SK-N-SH (cell line): Measurements from ENCODE around the gene NRP2. TPM values are rescaled to one million over a fixed set of nuclear protein-coding genes. Genes with fewer than 3 reads are reported as not detected.

Source experiments
- CTCF ChIA-PET: fragments of 300-600, 350-600 bp; formaldehyde crosslinking; extraction: SDS; loops from one replicate; lab custom pipeline; 2021; lab: Yijun Ruan, JAX
- POLR2A ChIA-PET: fragments of 350-600 bp; sonication (Branson Sonifier 250); formaldehyde crosslinking; extraction: SDS; loops from one replicate; lab custom pipeline; 2020; ENCODE audit warnings: antibody characterized with exemption, inconsistent platforms; lab: Yijun Ruan, JAX
- DNase-seq: peaks from one replicate; pipeline ENCODE4 v3.0.0; 2012
- H2AFZ ChIP-seq: fragments of 200-600 bp; sonication (generic); 2 replicates; pipeline ENCODE4 v1.8.1; 2016; ENCODE audit warnings: antibody characterized with exemption, mild to moderate bottlenecking, low read depth
- H3F3A ChIP-seq: fragments of 200-600 bp; sonication (generic); replicated peaks from 2 replicates; pipeline ENCODE3; 2016; ENCODE audit warnings: antibody characterized with exemption, mild to moderate bottlenecking; ENCODE audit not compliant: insufficient read depth
- H3K27ac ChIP-seq, 2 experiments: fragments of 200-500 bp in 1 of 2; fragments of 200-600 bp in 1 of 2; sonication (Bioruptor generic) in 1 of 2; sonication (generic), shearing (Covaris generic) in 1 of 2; 2 replicates each; pipeline versions ENCODE4 v1.5.1 to v1.6.1; 2014 to 2016; ENCODE audit warnings: low read depth in 2 of 2, inconsistent platforms in 1 of 2, low read length in 1 of 2, mild to moderate bottlenecking in 1 of 2, mixed read lengths in 1 of 2
- H3K27me3 ChIP-seq: fragments of 200-600 bp; sonication (generic), shearing (Covaris generic); 2 replicates; pipeline ENCODE4 v1.6.1; 2016; ENCODE audit warnings: mixed run types; ENCODE audit not compliant: insufficient read depth
- H3K36me3 ChIP-seq, 2 experiments: fragments of 200-500 bp in 1 of 2; fragments of 200-600 bp in 1 of 2; sonication (Bioruptor generic) in 1 of 2; sonication (generic) in 1 of 2; replicated peaks in 1 of 2; 2 replicates each; pipeline versions ENCODE3 to v1.5.1; 2014 to 2016; ENCODE audit warnings: low read length in 1 of 2, mild to moderate bottlenecking in 1 of 2; ENCODE audit not compliant: insufficient read depth in 2 of 2, control insufficient read depth in 1 of 2
- H3K4me1 ChIP-seq, 2 experiments: fragments of 200-500 bp in 1 of 2; fragments of 200-600 bp in 1 of 2; sonication (Bioruptor generic) in 1 of 2; sonication (generic), shearing (Covaris generic) in 1 of 2; 2 replicates each; pipeline versions ENCODE4 v1.5.1 to v1.6.1; 2014 to 2016; ENCODE audit warnings: low read depth in 1 of 2, low read length in 1 of 2, mixed run types in 1 of 2; ENCODE audit not compliant: insufficient read depth in 2 of 2, control insufficient read depth in 1 of 2
- H3K4me2 ChIP-seq: fragments of 200-600 bp; sonication (generic), shearing (Covaris generic); 2 replicates; pipeline ENCODE4 v1.6.1; 2017; ENCODE audit warnings: mixed run types
- H3K4me3 ChIP-seq, 2 experiments: fragments of 200-500 bp in 1 of 2; fragments of 200-600 bp in 1 of 2; sonication (Bioruptor generic) in 1 of 2; sonication (generic), shearing (Covaris generic) in 1 of 2; 2 replicates each; pipeline versions ENCODE4 v1.5.1 to v1.8.1; 2014 to 2016; ENCODE audit warnings: low read depth in 2 of 2, inconsistent platforms in 1 of 2, low read length in 1 of 2, mild to moderate bottlenecking in 1 of 2, mixed read lengths in 1 of 2, moderate library complexity in 1 of 2
- H3K79me2 ChIP-seq: fragments of 200-600 bp; sonication (generic); 2 replicates; pipeline ENCODE4 v1.8.1; 2017; ENCODE audit warnings: mild to moderate bottlenecking; ENCODE audit not compliant: insufficient read depth
- H3K9ac ChIP-seq: fragments of 200-600 bp; sonication (generic); 2 replicates; pipeline ENCODE4 v1.6.1; 2017; ENCODE audit warnings: mixed run types
- H3K9me2 ChIP-seq: fragments of 200-600 bp; sonication (generic); 2 replicates; pipeline ENCODE4 v1.6.1; 2017; ENCODE audit warnings: mixed run types
- H3K9me3 ChIP-seq: fragments of 200-600 bp; sonication (generic); 2 replicates; pipeline ENCODE4 v1.6.1; 2017; ENCODE audit warnings: mixed run types, mild to moderate bottlenecking, moderate library complexity
- H4K20me1 ChIP-seq: fragments of 200-600 bp; sonication (generic); 2 replicates; pipeline ENCODE4 v1.6.1; 2017; ENCODE audit warnings: mild to moderate bottlenecking, mixed run types; ENCODE audit not compliant: insufficient read depth
- EZH2phosphoT487 ChIP-seq: fragments of 200-600 bp; sonication (generic); IDR thresholded peaks from 2 replicates; pipeline ENCODE4 v1.6.1; 2017; ENCODE audit warnings: low read depth, mixed run types, mild to moderate bottlenecking, antibody characterized with exemption, moderate library complexity, borderline replicate concordance
- FOSL2 ChIP-seq: IDR thresholded peaks from 2 replicates; pipeline ENCODE4 v1.4.0; 2012; ENCODE audit warnings: low read depth, mild to moderate bottlenecking, moderate library complexity, borderline replicate concordance
- FOXM1 ChIP-seq: IDR thresholded peaks from 2 replicates; pipeline ENCODE4 v1.4.0; 2012; ENCODE audit warnings: low read depth, mild to moderate bottlenecking
- MXI1 ChIP-seq: IDR thresholded peaks from 2 replicates; pipeline ENCODE4 v1.6.1; 2012; ENCODE audit warnings: mild to moderate bottlenecking, low read depth, low read length, improper control_type of control experiment
- POLR2AphosphoS5 ChIP-seq: IDR thresholded peaks from 2 replicates; pipeline ENCODE4 v1.6.1; 2012; ENCODE audit warnings: low read depth, low read length
- SIN3A ChIP-seq: IDR thresholded peaks from 2 replicates; pipeline ENCODE4 v1.6.1; 2012; ENCODE audit warnings: low read depth, mild to moderate bottlenecking, low read length, moderate library complexity, borderline replicate concordance
- SMC3 ChIP-seq: IDR thresholded peaks from 2 replicates; pipeline ENCODE4 v1.6.1; 2012; ENCODE audit warnings: low read depth, low read length, improper control_type of control experiment
- YY1 ChIP-seq: IDR thresholded peaks from 2 replicates; pipeline ENCODE4 v1.4.0; 2012; ENCODE audit warnings: low read depth, mild to moderate bottlenecking
- WGBS: methylation state at CpG from one replicate; pipeline ENCODE4 v1.1.6; 2017; ENCODE audit warnings: low lambda C conversion rate; 5-methylcytosine and 5-hydroxymethylcytosine counted together
- polyA plus RNA-seq, 3 experiments: library from polyadenylated mRNA; depleted of rRNA; stranded (reverse); fragments of >200 nt; gene quantifications; 2 replicates each; pipeline ENCODE4 v1.2.3, GENCODE V29; 2012
- TF ChIP-seq, protein P1 (sequence below): IDR thresholded peaks from 2 replicates; pipeline ENCODE4 v1.6.1; 2012; ENCODE audit warnings: mild to moderate bottlenecking, low read depth, low read length, moderate library complexity
- TF ChIP-seq, protein P2 (sequence below): IDR thresholded peaks from 2 replicates; pipeline ENCODE4; 2012

NRP2 gene
- polyA plus RNA-seq, 1 of the 3 experiments (the other 2 are of a cell fraction): 68.8 TPM

DNA sequence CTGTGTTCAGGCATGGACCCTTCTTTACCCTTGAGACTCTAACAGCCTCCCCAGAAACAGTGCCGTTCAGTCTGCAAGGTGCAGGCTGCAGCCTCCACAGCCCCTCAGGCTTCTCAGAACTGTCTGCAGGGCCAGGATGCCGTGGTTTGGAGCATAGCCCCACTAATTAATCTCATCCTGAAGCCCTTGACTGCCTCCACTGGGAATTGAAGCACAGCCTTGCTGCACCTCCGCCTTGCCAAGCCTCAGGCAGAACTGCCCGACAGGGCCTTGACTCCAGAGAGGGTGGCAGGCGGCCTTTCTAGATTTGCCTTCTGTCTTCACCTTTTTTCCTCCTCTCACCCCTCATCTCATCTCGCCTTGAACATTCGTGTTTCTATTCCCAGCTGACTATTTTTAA lies 119.8 kb downstream of the NRP2 start:
- Histone ChIP-seq H3F3A (no peaks in the 10 kb centered on the region), H2AFZ (no peak overlapping the region), H3K4me3 (no peak overlapping the region), H3K4me2 (no peak overlapping the region), H3K27me3 (no peaks in the 10 kb centered on the region), H3K27ac (no peak overlapping the region), H3K36me3 (peaks cover 0 to 2% of the 10 kb centered on the region in 2 experiments), H3K9ac (no peak overlapping the region), H3K9me2 (no peaks in the 10 kb centered on the region), H3K4me1 (peaks cover 0 to 2% of the 10 kb centered on the region in 2 experiments; a peak in 1 of 4 replicates), H4K20me1 (no peaks in the 10 kb centered on the region), H3K9me3 (no peaks in the 10 kb centered on the region), H3K79me2 (no peaks in the 10 kb centered on the region)
- no peak for DNase-seq
- ChIA-PET CTCF (interaction anchor here (1.4 kb wide), 1 partner anchor 146 kb away, joined by 3 read pairs; no protein-coding TSS in a partner anchor), POLR2A (no interaction called here)
- 87% methylated on average over 6 of the region's 7 CpGs for WGBS
- TF ChIP-seq, protein P1, sequence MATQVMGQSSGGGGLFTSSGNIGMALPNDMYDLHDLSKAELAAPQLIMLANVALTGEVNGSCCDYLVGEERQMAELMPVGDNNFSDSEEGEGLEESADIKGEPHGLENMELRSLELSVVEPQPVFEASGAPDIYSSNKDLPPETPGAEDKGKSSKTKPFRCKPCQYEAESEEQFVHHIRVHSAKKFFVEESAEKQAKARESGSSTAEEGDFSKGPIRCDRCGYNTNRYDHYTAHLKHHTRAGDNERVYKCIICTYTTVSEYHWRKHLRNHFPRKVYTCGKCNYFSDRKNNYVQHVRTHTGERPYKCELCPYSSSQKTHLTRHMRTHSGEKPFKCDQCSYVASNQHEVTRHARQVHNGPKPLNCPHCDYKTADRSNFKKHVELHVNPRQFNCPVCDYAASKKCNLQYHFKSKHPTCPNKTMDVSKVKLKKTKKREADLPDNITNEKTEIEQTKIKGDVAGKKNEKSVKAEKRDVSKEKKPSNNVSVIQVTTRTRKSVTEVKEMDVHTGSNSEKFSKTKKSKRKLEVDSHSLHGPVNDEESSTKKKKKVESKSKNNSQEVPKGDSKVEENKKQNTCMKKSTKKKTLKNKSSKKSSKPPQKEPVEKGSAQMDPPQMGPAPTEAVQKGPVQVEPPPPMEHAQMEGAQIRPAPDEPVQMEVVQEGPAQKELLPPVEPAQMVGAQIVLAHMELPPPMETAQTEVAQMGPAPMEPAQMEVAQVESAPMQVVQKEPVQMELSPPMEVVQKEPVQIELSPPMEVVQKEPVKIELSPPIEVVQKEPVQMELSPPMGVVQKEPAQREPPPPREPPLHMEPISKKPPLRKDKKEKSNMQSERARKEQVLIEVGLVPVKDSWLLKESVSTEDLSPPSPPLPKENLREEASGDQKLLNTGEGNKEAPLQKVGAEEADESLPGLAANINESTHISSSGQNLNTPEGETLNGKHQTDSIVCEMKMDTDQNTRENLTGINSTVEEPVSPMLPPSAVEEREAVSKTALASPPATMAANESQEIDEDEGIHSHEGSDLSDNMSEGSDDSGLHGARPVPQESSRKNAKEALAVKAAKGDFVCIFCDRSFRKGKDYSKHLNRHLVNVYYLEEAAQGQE: no peak
- TF ChIP-seq YY1: no peak
- TF ChIP-seq POLR2AphosphoS5: no peak
- no peak for TF ChIP-seq SIN3A

DNA sequence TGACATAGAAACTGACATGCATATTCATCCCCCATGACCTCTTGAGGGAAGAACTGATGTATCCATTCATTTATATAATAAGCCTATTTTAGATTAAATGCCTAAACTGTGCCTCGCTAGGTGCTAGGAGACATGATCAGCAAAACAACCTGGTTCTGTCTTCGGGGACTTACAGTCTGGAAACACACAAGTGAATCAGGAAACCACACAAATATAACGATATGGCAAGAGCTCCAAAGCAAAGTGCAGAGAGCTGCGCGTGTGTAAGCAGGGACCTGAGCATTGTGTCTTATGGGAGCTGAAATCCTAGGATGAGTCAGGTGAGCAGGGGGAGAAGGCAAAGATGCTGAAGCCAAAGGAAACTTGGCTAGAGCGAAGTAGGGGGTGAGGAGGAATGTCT lies 120.6 kb downstream of the NRP2 start:
- H3K36me3 ChIP-seq: no peaks in the 10 kb centered on the region
- WGBS: 92% methylated on average over 6 of the region's 6 CpGs
- ChIA-PET POLR2A (no interaction called here), CTCF (interaction anchor here (0.7 to 1.4 kb wide), 2 partner anchors 83 to 145 kb away, joined by 3 read pairs; no protein-coding TSS in a partner anchor)
- H3K27ac ChIP-seq: no peak overlapping the region
- no peaks in the 10 kb centered on the region for H3K27me3 ChIP-seq
- H3K4me3 ChIP-seq: no peak overlapping the region
- H2AFZ ChIP-seq: no peak overlapping the region
- peaks cover 0 to 2% of the 10 kb centered on the region in 2 experiments; a peak in 1 of 4 replicates for H3K4me1 ChIP-seq
- TF ChIP-seq, protein P2, sequence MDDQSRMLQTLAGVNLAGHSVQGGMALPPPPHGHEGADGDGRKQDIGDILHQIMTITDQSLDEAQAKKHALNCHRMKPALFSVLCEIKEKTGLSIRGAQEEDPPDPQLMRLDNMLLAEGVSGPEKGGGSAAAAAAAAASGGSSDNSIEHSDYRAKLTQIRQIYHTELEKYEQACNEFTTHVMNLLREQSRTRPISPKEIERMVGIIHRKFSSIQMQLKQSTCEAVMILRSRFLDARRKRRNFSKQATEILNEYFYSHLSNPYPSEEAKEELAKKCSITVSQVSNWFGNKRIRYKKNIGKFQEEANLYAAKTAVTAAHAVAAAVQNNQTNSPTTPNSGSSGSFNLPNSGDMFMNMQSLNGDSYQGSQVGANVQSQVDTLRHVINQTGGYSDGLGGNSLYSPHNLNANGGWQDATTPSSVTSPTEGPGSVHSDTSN: no peak
- TF ChIP-seq SMC3 (no peak), MXI1 (no peak), SIN3A (no peak), FOSL2 (no peak), FOXM1 (no peak), EZH2phosphoT487 (no peak)
- H3K9ac ChIP-seq: no peak overlapping the region
- DNase-seq: no peak
- H3K9me3 ChIP-seq: no peaks in the 10 kb centered on the region
- no peak overlapping the region for H3K4me2 ChIP-seq
- H3K79me2 ChIP-seq: no peaks in the 10 kb centered on the region
- no peaks in the 10 kb centered on the region for H3K9me2 ChIP-seq
- no peaks in the 10 kb centered on the region for H4K20me1 ChIP-seq
- H3F3A ChIP-seq: no peaks in the 10 kb centered on the region
